ENCODE measurements around the gene GABARAPL2. TPM values are rescaled to one million over a fixed set of nuclear protein-coding genes. Genes with fewer than 3 reads are reported as not detected.
"Not testable (repeated sequence)": the region's sequence is repeated elsewhere in the genome, so short reads cannot be mapped to it uniquely, and the experiment has no call there.

Gene GABARAPL2
- total RNA-seq, 1 experiment from 2014 or later, result 76.9 TPM

GRCh38 chr16:75590920-75591843, 25.0 kb downstream of the GABARAPL2 start:
- Histone ChIP-seq H3K27me3 (ENCODE audit: insufficient read depth, low read length) (no peaks in the 10 kb centered on the region), H3K4me1 (ENCODE audit: control insufficient read depth in 1 of 2, insufficient read depth in 2 of 2, low read length in 2 of 2) (peaks cover 0 to 8% of the 10 kb centered on the region in 2 experiments; a peak in 1 of 4 replicates), H3K9me3 (ENCODE audit: control insufficient read depth in 1 of 2, insufficient read depth in 1 of 2, low read depth in 1 of 2, low read length in 2 of 2) (no peaks in the 10 kb centered on the region), H4K20me1 (ENCODE audit: insufficient read depth) (no peaks in the 10 kb centered on the region), H3K9ac (ENCODE audit: low read length) (no peak overlapping the region), H2AFZ (ENCODE audit: low read depth, low read length, poor library complexity, severe bottlenecking) (no peak overlapping the region), H3K9me2 (ENCODE audit: insufficient read depth) (no peaks in the 10 kb centered on the region), H3K27ac (ENCODE audit: low read depth, low read length) (no peak overlapping the region), H3K4me3 (replicated peaks in 1 of 2; ENCODE audit: low read depth in 1 of 2, low read length in 2 of 2) (no peak overlapping the region), H3K79me2 (ENCODE audit: insufficient read depth, low read length) (no peaks in the 10 kb centered on the region), H3K36me3 (ENCODE audit: control insufficient read depth in 1 of 2, insufficient read depth in 2 of 2, low read length in 2 of 2) (peaks cover 0 to 7% of the 10 kb centered on the region in 2 experiments; a peak in 1 of 4 replicates), H3K4me2 (ENCODE audit: low read length) (no peak overlapping the region)
- CTCF ChIA-PET, result no interaction called here
- DNase-seq (ENCODE audit: low read depth, low spot score), result no peak
- RAD21 ChIA-PET (ENCODE audit: low non-redundant PET in 1 of 2, low total read pairs in 2 of 2, uncharacterized antibody in 2 of 2, unreplicated experiment in 2 of 2), result no interaction called here
- ATAC-seq, result no peak
- POLR2A ChIA-PET, result no interaction called here
- intact Hi-C loops (cut with micrococcal nuclease), result no loop called here
- BruUV-seq (replicated peaks), result no TSS peak
- TF ChIP-seq ATF3 (IDR thresholded peaks at IDR 0.05) (no peak), MAX (IDR thresholded peaks at IDR 0.05) (no peak), ZNF274 (IDR thresholded peaks at IDR 0.05; ENCODE audit: low read depth, low read length) (no peak), ZBTB33 (IDR thresholded peaks at IDR 0.05; ENCODE audit: extremely low read depth, insufficient replicate concordance, low read length) (no peak), SRF (IDR thresholded peaks at IDR 0.05; ENCODE audit: low read depth) (no peak), EGR1 (IDR thresholded peaks at IDR 0.05; ENCODE audit: low read depth) (no peak), RAD21 (IDR thresholded peaks at IDR 0.05; ENCODE audit: low read depth) (no peak), SIN3A (IDR thresholded peaks at IDR 0.05; ENCODE audit: low read depth) (no peak), EZH2phosphoT487 (IDR thresholded peaks at IDR 0.05; ENCODE audit: borderline replicate concordance) (no peak), POLR2A (IDR thresholded peaks at IDR 0.05; ENCODE audit: borderline replicate concordance, extremely low read depth, insufficient read depth, insufficient read length) (no peak), JUND (IDR thresholded peaks at IDR 0.05) (no peak), FOSL1 (IDR thresholded peaks at IDR 0.05; ENCODE audit: low read depth) (no peak), YY1 (IDR thresholded peaks at IDR 0.05; ENCODE audit: extremely low read depth, insufficient replicate concordance, low read depth, low read length) (no peak)

- H2AFZ ChIP-seq (ENCODE audit: low read depth, low read length, poor library complexity, severe bottlenecking); POLR2A ChIA-PET; H3K4me1 ChIP-seq (ENCODE audit: control insufficient read depth in 1 of 2, insufficient read depth in 2 of 2, low read length in 2 of 2); H3K9me2 ChIP-seq (ENCODE audit: insufficient read depth); H3K9me3 ChIP-seq (ENCODE audit: control insufficient read depth in 1 of 2, insufficient read depth in 1 of 2, low read depth in 1 of 2, low read length in 2 of 2); H3K27ac ChIP-seq (ENCODE audit: low read depth, low read length); BruUV-seq (replicated peaks); H3K79me2 ChIP-seq (ENCODE audit: insufficient read depth, low read length); CTCF ChIA-PET; RAD21 ChIA-PET (ENCODE audit: low non-redundant PET in 1 of 2, low total read pairs in 2 of 2, uncharacterized antibody in 2 of 2, unreplicated experiment in 2 of 2); H3K27me3 ChIP-seq (ENCODE audit: insufficient read depth, low read length); H3K4me2 ChIP-seq (ENCODE audit: low read length); H3K9ac ChIP-seq (ENCODE audit: low read length); intact Hi-C loops (cut with micrococcal nuclease); H4K20me1 ChIP-seq (ENCODE audit: insufficient read depth); DNase-seq (ENCODE audit: low read depth, low spot score); ATAC-seq; H3K4me3 ChIP-seq (replicated peaks in 1 of 2; ENCODE audit: low read depth in 1 of 2, low read length in 2 of 2); H3K36me3 ChIP-seq (ENCODE audit: control insufficient read depth in 1 of 2, insufficient read depth in 2 of 2, low read length in 2 of 2): not testable (repeated sequence)
Measured at GRCh38 chr16:75591927-75592326, 25.7 kb downstream of the GABARAPL2 start.

Measured in HCT116 (cell line).